GM18858 (cell line): ENCODE results near the gene TCAF2.
"Not testable (repeated sequence)": the region's sequence is repeated elsewhere in the genome, so short reads cannot be mapped to it uniquely, and the experiment has no call there.

Source experiments
- ATAC-seq: cut with Tn5 transposase; IDR thresholded peaks from one replicate; pipeline ENCODE4 v1.9.1; 2021; ENCODE audit not compliant: unreplicated experiment

TCAF2 gene

GRCh38 chr7:143620646-143621045, at the start of gene TCAF2:
TCAF2 (plus strand) TSS chr7:143620974.
- ATAC-seq: peak; percentile 73

- ATAC-seq: not testable (repeated sequence)
Observed at GRCh38 chr7:143571501-143571900, 49.3 kb upstream of the TCAF2 start, which contains the start of gene CTAGE15. CTAGE15 (plus strand) TSS chr7:143571801; CDS start chr7:143571818, 17 bp downstream.

DNA sequence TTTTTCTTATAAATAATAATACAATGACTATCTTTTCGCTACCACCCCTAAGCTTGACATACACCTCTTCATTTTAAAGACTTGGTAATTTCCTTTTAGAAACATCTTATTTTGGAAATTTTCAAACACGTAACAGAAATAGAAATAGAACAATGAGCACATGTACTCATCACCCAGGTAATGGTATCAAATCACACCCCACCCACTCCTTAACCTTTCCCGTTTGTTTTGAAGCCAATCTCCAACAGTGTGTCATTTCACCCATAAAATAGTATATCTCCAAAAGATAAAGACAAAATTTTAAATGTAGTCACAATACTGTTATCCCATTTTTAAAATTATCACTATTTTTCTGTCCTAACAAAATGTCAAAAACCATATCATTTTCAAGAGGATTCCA, 32.6 kb upstream of the TCAF2 start:
- ATAC-seq: not testable (repeated sequence)

DNA sequence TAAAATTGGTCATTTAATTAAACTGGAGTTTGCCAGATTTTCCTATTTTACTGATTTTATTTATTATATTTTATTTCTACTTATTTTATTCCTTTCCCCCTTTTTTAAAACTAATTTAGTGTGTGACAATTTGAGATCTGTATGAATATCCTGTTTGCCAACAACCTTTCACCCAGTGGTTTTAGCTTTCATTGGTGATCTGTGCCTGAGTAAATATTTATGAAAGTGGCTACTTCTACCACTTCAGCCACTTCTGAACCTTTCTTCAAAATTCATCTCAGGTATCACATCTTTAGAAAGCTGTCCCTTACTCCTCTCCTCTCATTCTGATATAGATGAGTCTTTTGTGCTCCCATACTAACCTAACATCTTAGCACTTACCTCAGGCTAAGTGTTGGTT, 30.9 kb upstream of the TCAF2 start:
- ATAC-seq: not testable (repeated sequence)

DNA sequence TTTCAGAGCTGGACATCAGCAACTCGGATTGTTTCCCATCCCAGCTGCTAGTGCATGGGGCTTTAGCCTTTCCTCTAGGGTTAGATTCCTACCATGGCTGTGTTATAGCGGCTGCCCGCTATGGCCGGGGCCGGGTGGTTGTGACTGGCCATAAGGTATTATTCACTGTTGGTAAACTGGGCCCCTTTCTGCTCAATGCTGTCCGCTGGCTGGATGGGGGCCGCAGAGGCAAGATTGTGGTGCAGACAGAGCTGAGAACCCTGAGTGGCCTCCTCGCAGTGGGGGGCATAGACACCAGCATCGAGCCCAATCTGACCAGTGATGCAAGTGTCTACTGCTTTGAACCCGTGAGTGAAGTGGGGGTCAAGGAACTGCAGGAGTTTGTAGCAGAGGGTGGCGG, 22.7 kb upstream of the TCAF2 start:
- not testable (repeated sequence) for ATAC-seq

- not testable (repeated sequence) for ATAC-seq
Observed at GRCh38 chr7:143603549-143603948, 17.2 kb upstream of the TCAF2 start.

DNA sequence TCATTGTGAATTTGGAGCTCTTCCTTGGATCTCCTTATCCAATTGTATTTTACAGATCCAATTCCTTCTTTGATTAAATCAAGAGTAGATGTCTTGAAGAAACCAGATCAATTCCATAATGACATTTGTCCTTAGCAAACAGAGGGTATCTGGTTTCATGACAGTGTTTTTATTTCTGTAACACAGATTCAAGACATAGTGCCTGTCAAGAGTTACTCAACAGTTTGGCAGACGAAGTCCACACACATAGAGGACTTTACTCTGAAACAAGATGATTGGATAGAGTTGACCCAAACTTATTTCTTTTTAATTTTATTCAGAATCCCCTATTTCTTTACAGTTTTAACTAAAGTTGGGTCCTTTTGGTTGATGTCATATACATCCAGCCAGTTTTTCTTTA, 14.7 kb upstream of the TCAF2 start:
- not testable (repeated sequence) for ATAC-seq

DNA sequence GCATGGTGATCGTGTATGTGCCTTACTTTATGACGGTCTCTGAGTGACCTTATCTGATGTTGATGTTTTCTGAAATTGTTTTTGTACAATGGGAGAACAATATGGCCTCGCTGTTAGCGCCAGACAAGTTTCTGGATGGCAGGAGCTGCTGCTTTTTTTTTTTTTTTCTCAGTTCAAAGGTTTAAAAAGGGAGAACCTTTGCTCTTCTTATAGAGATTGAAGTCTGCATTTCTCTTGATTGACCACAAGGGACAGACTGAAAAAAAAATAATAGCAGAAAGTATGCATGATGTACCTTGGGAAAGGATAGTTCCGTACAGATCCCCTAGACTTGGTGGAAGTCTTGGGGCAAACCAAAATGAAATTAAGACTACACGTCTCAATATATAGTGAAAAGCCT, 5.2 kb upstream of the TCAF2 start:
- not testable (repeated sequence) for ATAC-seq

- not testable (repeated sequence) for ATAC-seq
Observed at GRCh38 chr7:143617204-143617603, 3.6 kb upstream of the TCAF2 start.

GRCh38 chr7:143620058-143620457, 716 bp upstream of the TCAF2 start:
- peak; percentile 18 for ATAC-seq

GRCh38 chr7:143621175-143621574, 401 bp downstream of the TCAF2 start:
- ATAC-seq: peak; percentile 36

- peak; percentile 30 for ATAC-seq
Observed at GRCh38 chr7:143622130-143622529, 1.4 kb downstream of the TCAF2 start.

DNA sequence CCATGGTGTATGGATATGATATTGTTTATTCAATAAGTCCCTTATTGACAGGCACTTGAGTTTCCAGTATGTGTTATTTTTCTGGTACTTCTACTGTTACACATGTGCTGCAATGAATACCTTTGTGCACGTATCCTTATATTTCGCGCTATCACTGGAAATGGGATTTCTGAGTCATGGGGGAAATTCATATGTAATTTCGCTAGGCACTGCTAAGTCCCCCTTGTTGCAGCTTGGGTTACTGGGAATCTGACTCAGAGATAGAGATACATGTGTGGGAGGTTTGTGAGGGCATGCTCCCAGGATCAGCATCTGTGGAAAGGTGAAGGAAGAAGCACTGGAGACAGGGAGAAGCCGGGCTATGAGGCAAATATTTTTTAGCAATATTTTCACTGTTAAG, 9.9 kb downstream of the TCAF2 start:
- ATAC-seq: not testable (repeated sequence)

GRCh38 chr7:143632506-143632905, 11.7 kb downstream of the TCAF2 start:
- not testable (repeated sequence) for ATAC-seq

- not testable (repeated sequence) for ATAC-seq
Observed at GRCh38 chr7:143633013-143633618, 12.3 kb downstream of the TCAF2 start.

- ATAC-seq: not testable (repeated sequence)
Observed at GRCh38 chr7:143635364-143636240, 14.8 kb downstream of the TCAF2 start.

GRCh38 chr7:143639372-143639771, 18.6 kb downstream of the TCAF2 start:
- ATAC-seq: peak; percentile 53

GRCh38 chr7:143640528-143641189, 19.9 kb downstream of the TCAF2 start:
- not testable (repeated sequence) for ATAC-seq

GRCh38 chr7:143646598-143646997, 25.8 kb downstream of the TCAF2 start:
- not testable (repeated sequence) for ATAC-seq

GRCh38 chr7:143649902-143650301, 29.1 kb downstream of the TCAF2 start:
- ATAC-seq: not testable (repeated sequence)

DNA sequence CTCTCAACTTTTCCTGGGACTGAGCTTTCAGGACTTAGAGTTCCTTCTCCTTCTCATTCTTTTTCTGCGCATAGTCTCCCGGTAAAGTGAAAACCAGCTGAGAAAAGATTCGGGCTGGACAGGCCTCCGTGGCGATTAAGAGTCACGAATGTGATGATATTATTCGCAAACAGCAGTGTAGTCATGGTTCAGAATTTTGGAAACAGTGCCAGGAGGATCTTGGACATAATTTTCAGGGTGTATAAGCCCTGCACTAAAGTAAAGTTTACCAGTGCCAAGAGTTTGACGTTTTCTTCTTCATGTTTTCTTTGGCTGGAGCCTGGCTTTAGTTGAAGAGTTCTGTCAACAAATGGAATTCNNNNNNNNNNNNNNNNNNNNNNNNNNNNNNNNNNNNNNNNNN, 29.7 kb downstream of the TCAF2 start:
- not testable (repeated sequence) for ATAC-seq
